ENCODE measurements around the gene DOCK3.

The DOCK3 gene

DNA sequence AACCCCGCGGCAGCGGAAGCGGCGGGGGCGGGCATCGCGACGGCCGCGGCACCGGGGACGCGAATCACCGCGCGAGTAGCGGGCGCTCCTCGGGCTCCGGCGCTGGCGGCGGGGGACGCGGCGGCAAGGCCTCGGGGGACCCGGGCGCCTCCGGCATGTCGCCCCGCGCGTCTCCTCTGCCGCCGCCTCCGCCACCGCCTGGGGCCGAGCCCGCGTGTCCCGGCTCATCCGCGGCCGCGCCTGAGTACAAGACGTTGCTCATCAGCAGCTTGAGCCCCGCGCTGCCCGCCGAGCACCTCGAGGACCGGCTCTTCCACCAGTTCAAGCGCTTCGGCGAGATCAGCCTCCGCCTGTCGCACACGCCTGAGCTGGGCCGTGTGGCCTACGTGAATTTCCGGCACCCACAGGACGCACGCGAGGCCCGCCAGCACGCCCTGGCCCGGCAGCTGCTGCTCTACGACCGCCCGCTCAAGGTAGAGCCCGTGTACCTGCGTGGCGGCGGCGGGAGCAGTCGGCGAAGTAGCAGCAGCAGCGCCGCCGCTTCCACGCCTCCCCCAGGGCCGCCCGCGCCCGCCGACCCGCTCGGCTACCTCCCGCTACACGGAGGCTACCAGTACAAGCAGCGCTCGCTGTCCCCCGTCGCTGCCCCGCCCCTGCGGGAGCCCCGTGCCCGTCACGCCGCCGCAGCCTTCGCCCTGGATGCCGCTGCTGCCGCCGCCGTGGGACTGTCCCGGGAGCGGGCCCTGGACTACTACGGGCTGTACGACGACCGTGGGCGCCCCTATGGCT, 717.0 kb downstream of the DOCK3 start:
- DNase-seq: peak; percentile 48

DNA sequence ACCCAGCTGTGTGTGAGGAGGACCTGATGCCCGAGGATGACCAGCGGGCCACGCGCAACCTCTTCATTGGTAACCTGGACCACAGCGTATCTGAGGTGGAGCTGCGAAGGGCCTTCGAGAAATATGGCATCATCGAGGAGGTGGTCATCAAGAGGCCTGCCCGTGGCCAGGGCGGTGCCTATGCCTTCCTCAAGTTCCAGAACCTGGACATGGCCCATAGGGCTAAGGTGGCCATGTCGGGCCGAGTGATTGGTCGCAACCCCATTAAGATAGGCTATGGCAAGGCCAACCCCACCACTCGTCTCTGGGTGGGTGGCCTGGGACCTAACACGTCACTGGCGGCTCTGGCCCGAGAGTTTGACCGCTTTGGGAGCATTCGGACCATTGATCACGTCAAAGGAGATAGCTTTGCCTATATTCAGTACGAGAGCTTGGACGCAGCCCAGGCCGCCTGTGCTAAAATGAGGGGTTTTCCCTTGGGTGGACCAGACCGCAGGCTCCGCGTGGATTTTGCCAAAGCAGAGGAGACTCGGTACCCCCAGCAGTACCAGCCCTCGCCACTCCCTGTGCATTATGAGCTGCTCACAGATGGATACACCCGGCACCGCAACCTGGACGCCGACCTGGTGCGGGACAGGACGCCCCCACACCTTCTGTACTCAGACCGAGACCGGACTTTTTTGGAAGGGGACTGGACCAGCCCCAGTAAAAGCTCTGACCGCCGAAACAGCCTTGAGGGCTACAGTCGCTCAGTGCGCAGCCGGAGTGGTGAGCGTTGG, 717.8 kb downstream of the DOCK3 start:
- no peak for DNase-seq

DNA sequence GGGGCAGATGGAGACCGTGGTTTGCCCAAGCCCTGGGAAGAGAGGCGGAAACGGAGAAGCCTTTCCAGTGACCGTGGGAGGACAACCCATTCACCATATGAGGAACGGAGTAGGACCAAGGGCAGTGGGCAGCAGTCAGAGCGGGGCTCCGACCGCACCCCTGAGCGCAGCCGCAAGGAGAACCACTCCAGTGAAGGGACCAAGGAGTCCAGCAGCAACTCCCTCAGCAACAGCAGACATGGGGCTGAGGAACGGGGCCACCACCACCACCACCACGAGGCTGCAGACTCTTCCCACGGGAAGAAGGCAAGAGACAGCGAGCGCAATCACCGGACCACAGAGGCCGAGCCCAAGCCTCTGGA, 718.4 kb downstream of the DOCK3 start:
- DNase-seq: no peak

DNA sequence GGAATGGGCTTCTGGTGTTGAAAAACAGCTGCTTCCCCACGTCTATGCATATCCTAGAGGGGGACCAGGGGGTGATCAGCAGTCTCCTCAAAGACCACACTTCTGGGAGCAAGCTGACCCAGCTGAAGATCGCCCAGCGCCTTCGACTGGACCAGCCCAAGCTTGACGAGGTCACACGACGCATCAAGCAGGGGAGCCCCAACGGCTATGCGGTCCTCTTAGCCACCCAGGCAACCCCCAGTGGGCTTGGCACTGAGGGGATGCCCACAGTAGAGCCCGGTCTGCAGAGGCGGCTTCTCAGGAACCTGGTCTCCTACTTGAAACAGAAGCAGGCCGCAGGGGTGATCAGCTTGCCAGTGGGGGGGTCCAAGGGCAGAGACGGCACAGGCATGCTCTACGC, 718.8 kb downstream of the DOCK3 start:
- DNase-seq: no peak

DNA sequence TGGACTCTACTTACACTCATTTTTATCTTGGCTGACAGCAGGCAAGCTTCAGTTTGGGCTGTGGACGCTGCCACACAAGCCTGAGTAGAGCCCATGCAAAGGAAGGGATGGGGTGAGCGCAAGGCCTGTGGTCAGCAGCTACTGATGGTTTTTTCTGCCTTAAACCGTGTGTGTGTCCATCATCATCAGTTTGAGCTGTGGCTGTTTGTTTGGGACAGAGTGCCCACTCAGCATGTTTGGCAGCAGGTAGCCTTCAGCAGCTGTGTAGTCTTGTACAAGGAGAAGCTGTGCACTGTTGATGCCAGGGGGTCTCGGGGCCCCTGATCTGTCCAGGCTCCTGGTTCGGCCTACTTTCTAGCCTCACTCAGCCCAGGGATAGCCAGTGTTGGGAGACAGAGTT, 719.8 kb downstream of the DOCK3 start:
- DNase-seq: no peak

DNA sequence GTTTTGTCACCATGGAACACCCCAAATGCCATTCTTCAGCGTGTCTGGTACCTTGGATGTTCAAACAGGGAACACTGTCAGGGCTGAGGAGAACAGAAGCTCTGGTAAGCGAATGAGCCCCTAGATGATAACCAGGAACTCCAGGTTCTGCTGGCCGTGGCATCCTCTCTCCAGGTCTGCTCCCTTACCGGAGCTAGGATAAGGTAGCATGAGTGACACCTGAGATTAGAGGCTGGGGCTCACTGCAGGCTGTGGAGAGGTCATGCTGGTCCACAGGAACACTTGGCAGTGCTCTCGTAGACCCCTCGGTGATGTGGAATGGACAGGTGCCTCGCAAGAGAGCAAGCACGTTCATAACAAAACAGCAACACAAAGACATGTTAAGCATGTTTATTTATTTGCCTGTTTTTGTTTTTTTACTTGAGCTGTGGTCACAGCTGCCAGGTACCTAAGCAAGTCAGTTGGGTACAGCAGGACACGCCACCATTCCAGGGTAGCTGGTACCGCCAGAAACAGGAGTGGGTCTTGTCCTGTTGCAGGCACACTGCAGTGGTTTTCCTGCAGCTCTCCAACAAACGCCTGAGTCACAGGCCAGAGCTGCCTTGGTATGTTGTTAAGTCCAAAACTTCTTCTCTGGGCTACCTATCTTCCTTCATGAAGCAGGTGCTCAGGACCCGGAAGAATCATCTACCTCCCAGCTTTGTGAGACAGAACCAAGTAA, 720.9 kb downstream of the DOCK3 start:
- no peak for DNase-seq

DNA sequence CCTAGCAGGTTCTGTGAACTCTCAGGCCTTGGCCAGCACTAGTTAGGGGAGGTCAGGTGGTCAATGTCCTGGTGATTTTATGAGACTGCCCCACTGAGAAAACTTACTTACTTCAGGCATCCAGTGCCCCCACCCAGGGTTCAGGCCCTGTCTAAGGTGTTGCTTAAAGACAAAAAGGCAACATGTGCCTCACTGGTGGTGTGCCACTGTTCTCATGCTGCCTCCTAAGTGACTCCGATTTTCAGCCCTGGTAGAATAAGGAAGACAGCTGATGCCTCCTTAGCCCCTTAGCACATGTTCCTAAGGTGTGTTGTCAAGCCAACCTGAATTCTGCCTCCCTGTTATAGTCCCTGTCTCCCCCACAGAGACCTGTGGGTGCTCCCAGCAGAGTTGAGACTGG, 721.7 kb downstream of the DOCK3 start:
- no peak for DNase-seq

DNA sequence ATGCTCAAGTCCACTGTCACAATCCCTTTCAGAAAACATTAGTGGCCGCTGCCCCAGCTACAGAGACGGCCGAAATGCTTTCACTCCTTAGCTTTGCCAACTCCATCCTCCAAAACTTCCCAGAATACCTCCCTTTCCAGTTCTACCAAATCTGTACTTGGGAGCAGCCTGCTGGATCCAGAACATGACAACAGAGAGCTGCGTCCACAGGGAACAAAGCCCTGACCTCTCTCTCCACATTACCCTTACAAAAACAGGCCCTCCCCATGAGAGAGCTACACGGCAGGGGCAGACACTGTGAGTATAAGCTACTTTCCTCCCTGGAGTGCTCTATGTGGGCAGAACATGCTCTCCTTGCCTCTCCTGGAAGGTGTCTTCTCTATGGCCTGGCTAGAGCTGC, 722.7 kb downstream of the DOCK3 start:
- no peak for DNase-seq

DNA sequence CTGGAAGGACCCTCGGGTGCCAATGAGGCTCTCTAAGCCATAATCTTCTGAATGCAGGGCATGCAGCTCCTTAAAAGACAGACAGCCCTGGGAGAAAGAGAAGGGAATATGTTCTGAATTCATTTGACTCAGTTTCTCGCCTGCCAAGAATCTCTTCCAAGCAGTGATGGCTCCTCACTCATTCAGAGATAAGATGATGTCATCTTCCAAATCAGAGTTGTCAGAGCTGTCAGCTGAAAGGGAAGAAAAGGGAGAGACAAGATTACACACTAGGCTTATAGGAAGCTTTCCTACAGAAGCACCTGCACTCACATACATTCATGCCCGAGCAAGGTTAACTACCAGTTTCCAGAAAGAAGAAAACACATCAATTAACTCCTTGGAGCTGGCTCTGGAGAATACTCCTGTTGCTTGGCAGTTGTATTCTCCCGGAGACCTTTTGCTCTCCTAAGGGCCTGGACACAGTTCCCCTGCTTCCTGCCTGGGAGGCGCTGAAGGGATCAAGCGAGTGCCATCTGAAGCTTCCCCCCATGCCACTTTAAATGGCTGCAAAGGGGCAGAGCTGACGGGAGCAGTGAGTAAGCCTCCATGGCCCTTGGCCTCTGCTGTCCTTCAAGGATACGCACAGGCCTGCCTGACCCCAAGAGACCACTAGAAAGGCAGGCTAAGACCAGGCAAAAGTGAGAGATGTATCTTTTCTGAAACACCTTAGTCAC, 724.0 kb downstream of the DOCK3 start:
- no peak for DNase-seq

DNA sequence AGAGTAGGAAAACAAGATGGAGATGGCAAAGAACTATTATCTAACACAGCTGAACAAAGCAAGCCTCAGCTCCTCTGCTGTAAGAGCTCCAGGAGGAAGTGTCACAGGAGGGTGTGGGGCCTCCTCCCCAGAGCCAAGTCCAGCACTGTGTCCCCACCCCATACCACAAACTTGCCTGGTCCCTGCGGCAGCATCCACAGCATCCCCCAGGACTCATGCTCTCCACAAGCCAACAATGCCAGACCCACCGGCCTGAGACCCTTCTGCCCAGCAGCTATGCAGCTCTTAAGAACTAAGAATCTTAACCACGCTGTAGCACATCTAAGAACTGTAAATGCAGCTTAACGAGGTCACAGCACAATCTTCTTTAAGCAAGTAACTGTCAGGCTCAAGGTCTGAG, 725.4 kb downstream of the DOCK3 start:
- no peak for DNase-seq

DNA sequence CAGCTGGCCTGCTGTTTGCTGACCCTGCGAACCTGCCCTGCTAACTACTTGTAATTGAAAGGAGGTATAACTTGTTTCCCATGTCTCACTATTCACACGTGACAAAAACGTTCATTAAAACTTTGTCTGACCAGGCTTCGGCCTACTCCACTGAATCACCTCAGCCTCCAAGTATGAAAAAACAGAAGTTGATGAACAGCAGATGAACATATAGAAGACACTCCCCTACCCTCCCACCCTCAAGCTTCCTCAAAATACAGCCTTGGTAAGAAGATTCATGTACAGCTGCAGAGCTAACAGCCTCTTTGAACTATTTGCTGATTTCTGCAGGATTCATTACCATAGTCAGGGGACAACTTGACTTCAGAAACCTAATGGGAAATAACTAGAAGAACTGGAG, 727.0 kb downstream of the DOCK3 start:
- no peak for DNase-seq

DNA sequence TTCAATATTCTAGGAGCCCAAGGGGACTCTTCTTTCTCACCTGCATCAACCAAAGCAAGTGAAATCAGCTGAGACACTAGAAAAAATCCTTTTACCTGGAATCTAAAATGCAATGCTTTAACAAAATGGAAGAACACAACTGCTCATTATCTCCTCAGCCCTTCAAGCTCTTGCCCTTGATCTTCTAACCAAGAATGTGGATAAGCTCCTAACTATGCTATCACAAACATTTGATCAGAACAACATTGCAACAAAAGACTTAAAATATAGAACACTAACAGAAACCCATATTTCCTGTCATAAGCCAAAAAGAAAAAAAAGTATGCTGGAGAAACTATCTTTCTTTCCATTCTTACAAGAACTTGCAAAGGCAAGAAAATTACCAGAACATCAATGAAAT, 728.9 kb downstream of the DOCK3 start:
- no peak for DNase-seq

DNA sequence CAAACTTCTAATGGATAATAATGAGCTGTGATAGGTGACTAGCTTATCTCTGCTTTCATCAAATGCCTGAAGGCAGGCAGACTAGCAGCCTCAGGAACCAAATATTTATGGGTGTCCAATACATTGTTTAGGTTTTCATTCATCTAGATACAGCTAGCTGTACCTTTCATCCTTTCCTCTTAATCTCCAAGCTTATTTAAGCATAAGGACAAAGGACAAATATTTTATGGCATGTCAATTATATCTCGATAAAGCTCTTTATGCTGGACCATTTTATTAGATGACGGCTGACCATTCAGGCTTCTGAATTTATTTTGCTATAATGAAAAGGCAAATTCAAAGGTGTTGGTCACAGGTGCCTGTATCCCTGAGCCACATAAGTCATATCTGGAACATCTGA, 733.3 kb downstream of the DOCK3 start:
- DNase-seq: no peak

DNA sequence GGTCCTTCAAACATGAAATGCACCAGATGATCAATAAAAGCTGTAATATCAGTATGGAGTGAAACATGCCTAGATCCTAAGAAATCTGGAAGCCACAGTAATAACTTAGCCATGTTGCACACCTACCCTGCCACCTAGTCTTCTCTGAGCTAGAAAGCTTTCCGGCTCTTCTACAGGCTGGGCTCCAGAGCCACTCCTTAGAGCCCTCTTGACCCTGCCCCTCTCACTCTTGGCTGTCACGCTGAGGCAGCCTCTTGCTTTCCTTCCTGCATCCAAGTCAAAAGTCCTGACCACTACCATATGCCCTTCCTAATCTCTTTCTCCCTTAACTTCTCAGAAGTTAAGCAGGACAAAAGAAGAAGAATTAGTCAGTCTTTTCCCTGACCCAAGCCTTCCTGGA, 734.1 kb downstream of the DOCK3 start:
- no peak for DNase-seq

DNA sequence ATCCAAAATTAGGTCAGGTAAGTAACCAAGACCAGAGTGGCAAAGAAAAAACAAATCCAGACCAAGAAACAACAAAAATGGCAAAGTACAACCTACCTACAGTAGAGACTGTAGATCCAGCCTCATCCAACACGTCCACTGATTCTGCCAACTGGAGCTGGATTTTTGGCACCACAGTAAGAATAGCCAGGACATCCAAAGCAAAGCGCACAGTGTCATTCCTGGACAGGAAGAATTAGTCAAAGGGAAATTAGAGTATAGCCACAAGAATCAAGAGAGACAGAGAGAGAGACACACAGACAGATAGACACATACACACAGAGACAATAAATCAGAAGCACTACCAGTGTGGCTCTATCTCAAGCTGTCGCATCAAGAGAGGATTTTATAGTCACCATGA, 747.5 kb downstream of the DOCK3 start:
- no peak for DNase-seq

DNA sequence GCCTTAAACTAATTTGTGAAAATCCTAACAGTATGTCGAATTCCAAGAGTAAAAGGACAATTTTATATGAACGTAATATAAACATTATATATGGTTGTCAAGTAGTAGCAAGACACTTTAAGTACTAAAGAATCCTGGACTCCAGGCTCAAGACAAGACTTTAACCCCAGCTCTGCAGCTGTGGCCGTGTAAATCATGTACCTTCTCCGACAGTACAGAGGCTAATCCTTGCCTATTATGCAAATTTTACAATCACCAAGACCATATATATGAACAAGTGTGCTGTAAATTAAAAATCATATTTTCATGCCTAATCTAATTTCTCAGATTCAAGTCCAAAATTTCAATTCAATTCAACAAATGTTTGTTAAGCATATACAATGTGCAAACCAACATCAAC, 752.2 kb downstream of the DOCK3 start:
- DNase-seq: no peak

DNA sequence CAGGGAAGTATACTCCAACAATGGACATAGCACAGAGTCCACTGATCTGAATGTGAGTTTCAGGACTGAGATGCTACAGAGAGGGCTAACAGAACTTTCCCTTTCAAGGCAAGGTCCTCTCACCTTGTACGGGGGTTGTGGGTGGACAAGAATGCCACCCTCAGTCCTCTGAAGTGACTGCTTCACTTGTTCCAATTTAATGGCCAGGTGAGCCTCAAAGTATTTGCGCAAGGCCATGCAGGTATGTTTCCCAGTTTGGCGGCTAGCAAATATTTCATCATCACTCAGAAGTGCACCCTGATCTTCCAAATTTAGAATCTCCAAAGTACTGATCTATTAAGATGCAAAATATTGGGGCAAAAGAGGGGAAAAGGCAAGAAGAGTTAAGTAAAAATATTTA, 754.4 kb downstream of the DOCK3 start:
- DNase-seq: no peak
